COLO668 (cell line): ENCODE data around the gene LDLRAP1.
"Not testable (repeated sequence)": the region's sequence is repeated elsewhere in the genome, so short reads cannot be mapped to it uniquely, and the experiment has no call there.

ENCODE experiments used
- DNase-seq: peaks from one replicate; lab custom pipeline; 2025; ENCODE audit not compliant: unreplicated experiment; lab: John Stamatoyannopoulos, UW

LDLRAP1 gene

DNA sequence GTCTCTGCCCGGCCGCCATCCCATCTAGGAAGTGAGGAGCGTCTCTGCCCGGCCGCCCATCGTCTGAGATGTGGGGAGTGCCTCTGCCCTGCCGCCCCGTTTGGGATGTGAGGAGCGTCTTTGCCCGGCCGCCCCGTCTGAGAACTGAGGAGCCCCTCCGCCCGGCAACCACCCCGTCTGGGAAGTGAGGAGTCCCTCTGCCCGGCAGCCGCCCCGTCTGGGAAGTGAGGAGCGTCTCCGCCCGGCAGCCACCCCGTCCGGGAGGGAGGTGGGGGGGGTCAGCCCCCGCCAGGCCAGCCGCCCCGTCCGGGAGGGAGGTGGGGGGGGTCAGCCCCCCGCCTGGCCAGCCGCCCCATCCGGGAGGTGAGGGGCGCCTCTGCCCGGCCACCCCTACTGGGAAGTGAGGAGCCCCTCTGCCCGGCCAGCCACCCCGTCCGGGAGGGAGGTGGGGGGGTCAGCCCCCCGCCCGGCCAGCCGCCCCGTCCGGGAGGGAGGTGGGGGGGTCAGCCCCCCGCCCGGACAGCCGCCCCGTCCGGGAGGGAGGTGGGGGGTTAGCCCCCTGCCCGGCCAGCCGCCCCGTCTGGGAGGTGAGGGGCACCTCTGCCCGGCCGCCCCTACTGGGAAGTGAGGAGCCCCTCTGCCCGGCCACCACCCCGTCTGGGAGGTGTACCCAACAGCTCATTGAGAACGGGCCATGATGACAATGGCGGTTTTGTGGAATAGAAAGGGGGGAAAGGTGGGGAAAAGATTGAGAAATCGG lies 60.6 kb downstream of the LDLRAP1 start:
- not testable (repeated sequence) for DNase-seq

DNA sequence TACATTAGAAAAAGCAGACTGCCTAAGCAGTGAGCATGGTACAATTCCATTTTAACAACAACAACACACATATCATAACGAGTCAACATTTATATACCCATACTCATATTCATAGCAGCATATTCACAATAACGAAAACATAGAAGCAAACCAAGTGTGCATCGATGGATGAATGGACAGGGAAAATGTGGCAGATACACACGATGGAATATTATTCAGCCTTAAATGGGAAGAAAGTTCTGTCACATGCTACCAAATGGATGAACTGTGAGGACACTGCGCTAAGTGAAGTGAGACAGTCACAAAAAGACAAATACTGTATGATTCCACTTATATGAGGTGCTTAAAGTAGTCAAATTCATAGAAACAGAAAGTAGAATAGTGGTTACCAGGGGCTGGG lies 63.7 kb downstream of the LDLRAP1 start:
- DNase-seq, result no peak

DNA sequence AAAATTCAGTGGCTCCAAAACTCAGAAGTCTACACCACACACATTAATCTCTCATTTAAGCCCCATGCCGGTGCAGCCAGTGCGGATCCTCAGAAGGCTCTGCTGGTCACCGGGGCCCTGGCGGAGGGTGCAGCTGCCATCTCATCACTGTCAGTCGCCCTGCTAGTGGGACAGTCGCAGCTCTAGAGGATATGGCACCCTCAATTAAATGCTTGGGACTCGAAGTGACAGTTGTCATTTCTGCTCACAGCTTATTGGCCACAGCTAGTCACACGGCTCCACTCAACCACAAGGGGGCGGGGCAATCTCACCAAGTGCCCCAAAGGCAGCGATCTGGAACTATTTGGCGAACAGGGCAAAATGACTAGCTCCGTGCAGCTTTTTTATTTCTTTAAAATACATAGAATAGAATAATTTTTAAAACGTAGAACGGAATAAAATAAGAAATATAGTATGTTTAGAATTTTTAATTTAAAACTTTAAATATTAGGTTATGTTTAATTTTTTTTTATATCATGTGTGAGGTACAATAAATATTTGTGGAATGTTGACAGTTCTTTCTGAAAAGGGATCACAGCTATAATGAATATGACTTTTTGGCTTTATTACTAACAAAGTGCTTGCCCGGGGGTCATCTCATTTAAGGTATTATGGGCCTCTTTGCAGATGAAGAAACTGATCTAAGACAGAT lies 65.2 kb downstream of the LDLRAP1 start:
- DNase-seq, result peak; percentile 93

GRCh38 chr1:25609921-25610320 lies 66.5 kb downstream of the LDLRAP1 start:
- no peak for DNase-seq

- DNase-seq, result no peak
Observed at GRCh38 chr1:25610822-25611630, 67.6 kb downstream of the LDLRAP1 start.

DNA sequence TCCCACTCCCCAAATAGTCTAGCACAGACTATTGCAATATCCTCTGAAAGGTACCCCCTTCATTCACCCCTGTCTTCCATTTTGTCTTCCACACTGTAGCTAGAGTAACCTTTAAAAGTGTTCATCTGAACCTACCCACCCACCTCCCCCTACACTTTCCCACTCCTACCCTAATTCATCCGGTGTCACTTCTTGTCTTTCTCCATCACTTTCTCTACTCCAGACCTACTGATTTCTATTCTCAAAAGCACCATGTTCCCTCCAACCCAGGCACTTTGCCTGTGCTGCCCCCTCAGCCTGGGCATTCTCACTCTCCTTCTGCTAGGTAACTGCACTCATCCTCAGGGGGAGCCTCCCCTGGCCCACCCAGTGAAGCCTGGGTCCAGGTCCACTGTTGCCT lies 68.4 kb downstream of the LDLRAP1 start:
- no peak for DNase-seq

DNA sequence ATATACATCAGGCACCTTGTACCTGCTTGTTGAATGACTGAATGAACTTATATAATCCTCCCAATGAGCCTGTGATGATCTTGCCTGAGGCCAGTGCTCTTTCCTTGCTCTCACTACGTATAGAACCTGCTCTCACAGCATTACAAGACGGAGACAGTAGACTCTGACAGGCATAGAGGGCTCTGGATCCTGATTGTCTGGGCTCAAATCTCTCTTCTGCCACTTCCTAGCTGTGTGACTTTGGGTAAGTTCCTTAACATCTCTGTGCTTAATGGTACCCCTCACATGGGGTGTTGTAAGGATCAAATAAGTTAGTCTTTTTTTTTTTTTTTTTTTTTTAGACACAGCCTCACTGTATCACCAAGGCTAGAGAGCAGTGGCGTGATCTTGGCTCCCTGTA lies 69.0 kb downstream of the LDLRAP1 start:
- no peak for DNase-seq

DNA sequence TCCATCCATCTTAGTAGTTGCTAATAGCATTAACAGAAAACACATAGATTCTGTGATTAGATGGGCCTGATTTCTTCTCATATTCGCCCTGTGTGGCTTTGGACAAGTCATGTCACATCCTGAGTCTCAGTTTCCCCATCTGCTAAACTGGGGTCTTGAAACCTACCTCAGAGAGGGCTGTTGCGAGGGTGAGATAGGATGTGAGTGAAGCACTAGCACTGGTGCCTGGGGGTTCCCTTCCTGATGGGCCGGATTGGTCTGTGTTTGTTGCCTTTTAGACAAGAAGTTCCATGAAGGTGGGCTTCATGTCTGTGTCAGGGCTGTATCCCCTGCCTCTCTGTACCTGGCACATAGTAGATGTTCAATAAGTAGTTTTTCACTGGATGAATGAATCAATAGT lies 69.7 kb downstream of the LDLRAP1 start:
- no peak for DNase-seq

GRCh38 chr1:25614501-25615171 lies 71.2 kb downstream of the LDLRAP1 start:
- DNase-seq, result no peak

DNA sequence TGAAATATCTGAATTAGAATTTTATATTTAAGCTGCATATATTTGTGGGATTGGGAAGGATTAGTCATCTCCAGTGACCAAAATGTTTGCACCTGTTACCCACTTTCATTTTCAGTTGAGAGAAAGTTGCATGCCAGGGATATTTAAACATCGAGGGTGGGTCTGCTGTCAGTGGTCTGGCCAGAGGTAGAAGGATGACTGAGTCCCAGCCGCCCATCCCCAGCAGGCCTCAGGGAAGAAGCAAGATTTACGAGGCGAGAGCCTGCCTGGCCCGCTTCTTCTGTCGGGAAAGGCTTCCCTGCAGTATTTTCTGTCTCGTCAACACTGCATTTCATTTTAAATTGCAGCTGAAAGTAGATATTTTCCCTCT lies 71.8 kb downstream of the LDLRAP1 start:
- DNase-seq, result no peak

- no peak for DNase-seq
Observed at GRCh38 chr1:25615563-25616094, 72.2 kb downstream of the LDLRAP1 start.

- peak; percentile 99 for DNase-seq
Observed at GRCh38 chr1:25616095-25616986, 72.9 kb downstream of the LDLRAP1 start, which contains the start of gene MAN1C1. MAN1C1 (plus strand) TSS chr1:25616791; CDS start chr1:25617798, 1,007 bp downstream.

DNA sequence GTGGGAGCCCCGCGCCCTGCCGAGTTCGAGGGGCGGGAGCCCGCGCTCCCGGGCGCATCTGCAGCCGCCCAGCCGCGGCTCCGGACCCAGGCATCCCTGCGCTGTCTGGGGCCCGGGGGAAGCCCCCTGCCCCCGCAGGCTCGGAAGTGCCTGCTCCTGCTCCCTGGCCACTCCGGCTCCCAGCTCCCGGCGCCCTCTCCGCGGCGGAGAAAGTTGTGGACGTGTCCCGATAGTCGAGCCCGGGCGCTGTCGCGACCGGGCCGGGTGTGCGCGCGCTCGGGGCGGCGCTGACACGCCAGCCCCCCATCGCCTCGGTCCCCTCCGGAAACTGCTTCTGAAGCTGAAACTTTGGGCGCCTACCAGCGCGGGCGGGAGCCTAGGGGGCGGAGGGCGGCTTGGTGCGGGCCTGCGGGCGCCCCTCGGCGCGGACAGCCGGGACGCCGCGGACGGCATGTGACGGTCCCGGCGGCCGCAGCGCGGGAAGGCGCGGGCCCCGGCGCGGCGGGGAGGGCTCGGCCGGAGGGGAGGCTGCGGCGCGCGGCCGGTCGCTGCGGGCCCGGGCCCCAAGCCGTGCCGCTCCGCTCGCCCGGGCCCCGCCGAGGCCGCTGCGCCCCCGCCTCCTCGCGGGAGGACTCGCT lies 73.7 kb downstream of the LDLRAP1 start:
- peak; percentile 63 for DNase-seq

DNA sequence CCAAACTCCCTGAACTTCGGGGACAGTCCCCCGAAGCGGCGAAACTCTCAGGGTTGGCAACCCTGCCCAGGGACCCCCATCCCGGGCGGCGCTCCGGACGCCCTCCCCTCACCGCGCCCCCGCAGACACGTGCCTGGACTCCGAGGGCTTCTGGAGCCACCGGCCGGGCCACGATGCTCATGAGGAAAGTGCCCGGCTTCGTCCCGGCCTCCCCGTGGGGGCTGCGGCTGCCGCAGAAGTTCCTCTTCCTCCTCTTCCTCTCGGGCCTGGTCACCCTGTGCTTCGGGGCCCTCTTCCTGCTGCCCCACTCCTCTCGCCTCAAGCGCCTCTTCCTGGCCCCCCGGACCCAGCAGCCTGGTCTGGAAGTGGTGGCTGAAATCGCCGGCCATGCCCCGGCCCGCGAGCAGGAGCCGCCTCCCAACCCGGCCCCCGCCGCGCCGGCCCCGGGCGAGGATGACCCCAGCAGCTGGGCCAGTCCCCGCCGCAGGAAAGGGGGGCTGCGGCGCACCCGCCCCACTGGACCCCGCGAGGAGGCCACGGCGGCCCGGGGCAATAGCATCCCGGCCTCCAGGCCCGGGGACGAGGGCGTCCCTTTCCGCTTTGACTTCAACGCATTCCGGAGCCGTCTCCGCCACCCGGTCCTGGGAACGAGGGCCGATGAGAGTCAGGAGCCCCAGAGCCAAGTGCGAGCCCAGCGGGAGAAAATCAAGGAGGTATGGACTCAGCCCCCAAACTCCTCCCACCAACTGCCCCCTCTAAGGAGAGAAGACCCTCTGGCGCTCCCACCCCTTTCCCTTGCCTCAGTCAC lies 74.4 kb downstream of the LDLRAP1 start:
- peak; percentile 63 for DNase-seq

- DNase-seq, result no peak
Observed at GRCh38 chr1:25618433-25618808, 75.0 kb downstream of the LDLRAP1 start.
